ENCODE measurements around the gene PPFIA4. TPM values are rescaled to one million over a fixed set of nuclear protein-coding genes. Genes with fewer than 3 reads are reported as not detected.

The PPFIA4 gene
- total RNA-seq, 3 donors from 2014 or later (not counting 1 experiment from before 2014, with no cell fraction given) = 0.18 to 0.88 (median 0.33) TPM

DNA sequence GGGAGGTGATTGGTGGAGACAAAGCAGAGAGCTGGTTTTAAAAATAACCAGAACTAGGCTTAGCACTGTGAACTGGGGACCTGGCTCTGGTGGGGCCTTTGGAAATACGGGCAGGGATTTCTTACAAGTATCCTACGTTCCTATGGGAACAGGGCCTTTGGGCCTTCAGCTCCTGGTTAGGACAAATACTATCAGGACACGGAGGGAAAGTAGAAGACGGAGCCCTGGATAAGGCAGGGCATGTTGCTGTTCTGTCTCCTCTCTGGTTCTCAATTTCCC, 64.8 kb downstream of the PPFIA4 start:
- TF ChIP-seq, protein P1, sequence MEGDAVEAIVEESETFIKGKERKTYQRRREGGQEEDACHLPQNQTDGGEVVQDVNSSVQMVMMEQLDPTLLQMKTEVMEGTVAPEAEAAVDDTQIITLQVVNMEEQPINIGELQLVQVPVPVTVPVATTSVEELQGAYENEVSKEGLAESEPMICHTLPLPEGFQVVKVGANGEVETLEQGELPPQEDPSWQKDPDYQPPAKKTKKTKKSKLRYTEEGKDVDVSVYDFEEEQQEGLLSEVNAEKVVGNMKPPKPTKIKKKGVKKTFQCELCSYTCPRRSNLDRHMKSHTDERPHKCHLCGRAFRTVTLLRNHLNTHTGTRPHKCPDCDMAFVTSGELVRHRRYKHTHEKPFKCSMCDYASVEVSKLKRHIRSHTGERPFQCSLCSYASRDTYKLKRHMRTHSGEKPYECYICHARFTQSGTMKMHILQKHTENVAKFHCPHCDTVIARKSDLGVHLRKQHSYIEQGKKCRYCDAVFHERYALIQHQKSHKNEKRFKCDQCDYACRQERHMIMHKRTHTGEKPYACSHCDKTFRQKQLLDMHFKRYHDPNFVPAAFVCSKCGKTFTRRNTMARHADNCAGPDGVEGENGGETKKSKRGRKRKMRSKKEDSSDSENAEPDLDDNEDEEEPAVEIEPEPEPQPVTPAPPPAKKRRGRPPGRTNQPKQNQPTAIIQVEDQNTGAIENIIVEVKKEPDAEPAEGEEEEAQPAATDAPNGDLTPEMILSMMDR (IDR thresholded peaks at IDR 0.05) = no peak
- H3K27me3 ChIP-seq (ENCODE audit: control insufficient read depth, insufficient read depth, low read length) = no peaks in the 10 kb centered on the region
- Mint-ChIP-seq H3K27ac (no peak overlapping the region), H3K27me3 (ENCODE audit: low read depth in 2 of 2) (peaks cover 27 to 35% of the 10 kb centered on the region in 2 donors), H3K4me3 (no peak overlapping the region), H3K4me1 (no peaks in the 10 kb centered on the region), H3K36me3 (peaks cover 16% of the 10 kb centered on the region), H3K9me3 (peaks cover 11 to 15% of the 10 kb centered on the region in 2 donors)
- no peaks in the 10 kb centered on the region for H3K36me3 ChIP-seq (ENCODE audit: control insufficient read depth, insufficient read depth, low read length)
- H3K4me1 ChIP-seq (ENCODE audit: control insufficient read depth, insufficient read depth, low read length) = no peaks in the 10 kb centered on the region
- DNase-seq = no peak
- H3K9me3 ChIP-seq (ENCODE audit: control insufficient read depth, insufficient read depth, low read length) = peaks cover 8% of the 10 kb centered on the region
- H3K4me3 ChIP-seq (ENCODE audit: low read length) = no peak overlapping the region
- ATAC-seq = no peak
- intact Hi-C loops (cut with micrococcal nuclease) = no loop called here
- 96% methylated on average over 4 of the region's 4 CpGs for WGBS (ENCODE audit: insufficient coverage)
- no peak overlapping the region for H3K27ac ChIP-seq (ENCODE audit: low read length)

DNA sequence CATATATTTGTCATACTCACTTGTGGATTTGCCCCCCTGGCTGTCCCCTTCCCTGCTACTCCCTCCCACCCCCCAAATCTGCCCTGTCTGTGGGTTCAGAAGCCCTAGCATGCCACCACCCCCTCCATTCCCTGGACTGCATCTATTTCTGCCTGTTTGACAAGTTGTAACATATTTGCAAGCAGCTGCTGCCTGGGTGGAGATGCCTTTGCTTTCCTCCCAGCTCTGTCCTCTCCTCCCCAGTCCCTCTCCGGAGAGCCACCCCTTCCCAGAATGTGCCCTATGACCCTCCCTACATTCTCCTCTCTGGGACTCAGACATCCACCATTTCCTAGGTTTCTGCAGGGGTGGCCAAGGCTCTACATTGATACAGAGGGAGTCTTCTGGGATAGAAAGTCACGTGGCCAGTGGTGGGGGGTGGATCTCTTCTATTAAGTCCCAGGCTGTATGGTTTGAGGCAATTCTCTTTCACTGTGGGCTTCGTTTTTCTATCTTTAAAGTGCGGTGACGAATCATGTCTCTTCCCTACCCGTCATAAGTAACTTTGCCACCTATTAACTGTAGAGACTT, 65.6 kb downstream of the PPFIA4 start:
- TF ChIP-seq, protein P1 (IDR thresholded peaks at IDR 0.05) = no peak
- no peak overlapping the region for H3K27ac Mint-ChIP-seq
- H3K36me3 Mint-ChIP-seq = peaks cover 16% of the 10 kb centered on the region
- H3K9me3 ChIP-seq (ENCODE audit: control insufficient read depth, insufficient read depth, low read length) = peaks cover 8% of the 10 kb centered on the region
- H3K36me3 ChIP-seq (ENCODE audit: control insufficient read depth, insufficient read depth, low read length) = no peaks in the 10 kb centered on the region
- peaks cover 11 to 15% of the 10 kb centered on the region in 2 donors for H3K9me3 Mint-ChIP-seq
- 84% methylated on average over 6 of the region's 6 CpGs for WGBS (ENCODE audit: insufficient coverage)
- no peaks in the 10 kb centered on the region for H3K27me3 ChIP-seq (ENCODE audit: control insufficient read depth, insufficient read depth, low read length)
- no peak overlapping the region for H3K27ac ChIP-seq (ENCODE audit: low read length)
- intact Hi-C loops (cut with micrococcal nuclease) = no loop called here
- H3K4me3 Mint-ChIP-seq = no peak overlapping the region
- no peaks in the 10 kb centered on the region for H3K4me1 Mint-ChIP-seq
- DNase-seq (no peak), ATAC-seq (no peak)
- no peaks in the 10 kb centered on the region for H3K4me1 ChIP-seq (ENCODE audit: control insufficient read depth, insufficient read depth, low read length)
- H3K4me3 ChIP-seq (ENCODE audit: low read length) = no peak overlapping the region
- H3K27me3 Mint-ChIP-seq (ENCODE audit: low read depth in 2 of 2) = peaks cover 27 to 38% of the 10 kb centered on the region in 2 donors

DNA sequence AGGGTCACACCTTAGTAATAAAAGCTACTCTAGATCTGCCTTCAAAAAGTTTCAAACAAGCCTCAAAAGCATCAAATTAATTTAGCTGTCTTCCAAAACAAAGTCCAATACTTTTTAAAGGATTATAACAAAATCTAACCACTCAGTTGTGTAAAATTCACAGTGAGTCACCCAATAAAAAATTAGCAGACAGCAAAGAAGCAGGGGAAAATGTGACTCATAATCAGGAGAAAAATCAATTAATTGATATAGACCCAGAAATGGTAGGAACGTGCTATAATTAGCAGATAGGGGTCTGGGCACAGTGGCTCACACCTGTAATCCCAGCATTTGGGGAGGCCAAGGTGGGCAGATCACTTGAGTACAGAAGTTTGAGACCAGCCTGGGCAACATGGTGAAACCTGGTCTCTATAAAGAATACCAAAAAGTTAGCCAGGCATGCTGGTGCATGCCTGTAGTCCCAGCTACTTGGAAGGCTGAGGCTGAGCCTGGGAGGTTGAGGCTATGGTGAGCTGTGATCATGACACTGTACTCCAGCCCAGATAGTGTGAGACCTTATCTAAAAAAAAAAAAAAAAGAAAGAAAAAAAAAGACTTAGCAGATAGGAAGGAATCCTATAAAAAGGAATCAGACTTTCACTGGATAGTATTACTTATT, 67.6 kb downstream of the PPFIA4 start:
- TF ChIP-seq, protein P1 (IDR thresholded peaks at IDR 0.05) = no peak
- no peak overlapping the region for H3K4me3 Mint-ChIP-seq
- intact Hi-C loops (cut with micrococcal nuclease) = no loop called here
- Histone ChIP-seq H3K4me1 (ENCODE audit: control insufficient read depth, insufficient read depth, low read length) (no peaks in the 10 kb centered on the region), H3K27me3 (ENCODE audit: control insufficient read depth, insufficient read depth, low read length) (no peaks in the 10 kb centered on the region), H3K27ac (ENCODE audit: low read length) (no peak overlapping the region), H3K36me3 (ENCODE audit: control insufficient read depth, insufficient read depth, low read length) (no peaks in the 10 kb centered on the region), H3K9me3 (ENCODE audit: control insufficient read depth, insufficient read depth, low read length) (peaks cover 8% of the 10 kb centered on the region), H3K4me3 (ENCODE audit: low read length) (no peak overlapping the region)
- 84% methylated on average over 1 of the region's 1 CpG for WGBS (ENCODE audit: insufficient coverage)
- peaks cover 11 to 15% of the 10 kb centered on the region in 2 donors for H3K9me3 Mint-ChIP-seq
- no peaks in the 10 kb centered on the region for H3K4me1 Mint-ChIP-seq
- DNase-seq = no peak
- H3K27me3 Mint-ChIP-seq (ENCODE audit: low read depth in 2 of 2) = peaks cover 27 to 47% of the 10 kb centered on the region in 2 donors
- H3K27ac Mint-ChIP-seq = no peak overlapping the region
- H3K36me3 Mint-ChIP-seq = peaks cover 16% of the 10 kb centered on the region
- ATAC-seq = no peak

Data from natural killer cell (primary cell).